ENCODE results near the gene NINL.

The NINL gene

DNA sequence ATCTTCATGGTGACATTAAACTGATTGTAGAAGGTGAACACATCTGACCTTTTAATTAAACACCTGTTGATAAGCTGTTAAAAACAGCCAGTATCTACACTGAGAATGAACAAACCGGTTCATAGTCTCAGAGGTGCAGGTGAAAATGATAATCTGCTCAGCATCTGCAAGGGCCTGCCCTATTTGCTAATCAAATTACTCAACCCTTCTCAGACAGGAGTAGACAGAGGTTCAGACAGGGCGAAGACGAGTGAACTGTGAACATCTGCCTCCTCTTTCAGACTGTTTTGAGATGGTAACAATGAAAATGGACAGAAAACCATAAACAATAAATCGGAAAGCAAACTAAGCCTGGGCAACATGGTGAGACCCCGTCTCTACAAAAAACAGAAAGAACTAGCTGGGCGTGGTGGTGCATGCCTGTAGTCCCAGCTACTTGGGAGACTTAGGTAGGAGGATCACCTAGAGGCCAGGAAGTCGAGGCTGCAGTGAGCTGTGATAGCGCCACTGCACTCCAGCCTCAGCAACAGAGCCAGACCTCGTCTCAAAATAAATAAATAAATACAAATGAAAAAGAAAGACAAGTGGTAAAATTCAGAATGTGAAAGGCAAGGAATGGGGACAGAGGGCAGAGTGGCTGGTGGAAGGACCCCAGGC, 55.9 kb downstream of the NINL start:
- in situ Hi-C loops (cut with HindIII; ENCODE audit: low pct_unique_long_range_greater_than_20kb, low sequenced_read_pairs), result no loop called here
- no peak for TF ChIP-seq JUND (IDR thresholded peaks at IDR 0.05; ENCODE audit: low read depth)
- DNase-seq (ENCODE audit: low read depth in 1 of 2, low spot score in 1 of 2), result no peak

DNA sequence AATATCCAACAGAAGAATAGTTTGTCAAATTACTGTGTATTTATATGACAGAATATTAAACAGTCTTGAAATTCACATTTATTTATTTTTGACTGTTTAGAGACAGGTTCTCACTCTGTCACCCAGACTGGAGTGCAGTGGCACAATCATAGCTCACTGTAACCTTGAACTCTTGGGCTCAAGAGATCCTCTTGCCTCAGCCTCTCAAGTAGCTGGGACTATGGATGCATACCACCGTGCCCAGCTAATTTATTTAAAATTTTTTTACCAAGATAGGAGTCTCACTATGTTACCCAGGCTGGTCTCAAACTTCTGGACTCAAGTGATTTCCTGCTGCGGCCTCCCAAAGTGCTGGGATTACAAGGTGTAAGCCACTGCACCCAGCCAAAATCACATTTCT, 57.4 kb downstream of the NINL start:
- no peak for DNase-seq (ENCODE audit: low read depth in 1 of 2, low spot score in 1 of 2)
- no peak for TF ChIP-seq JUND (IDR thresholded peaks at IDR 0.05; ENCODE audit: low read depth)

DNA sequence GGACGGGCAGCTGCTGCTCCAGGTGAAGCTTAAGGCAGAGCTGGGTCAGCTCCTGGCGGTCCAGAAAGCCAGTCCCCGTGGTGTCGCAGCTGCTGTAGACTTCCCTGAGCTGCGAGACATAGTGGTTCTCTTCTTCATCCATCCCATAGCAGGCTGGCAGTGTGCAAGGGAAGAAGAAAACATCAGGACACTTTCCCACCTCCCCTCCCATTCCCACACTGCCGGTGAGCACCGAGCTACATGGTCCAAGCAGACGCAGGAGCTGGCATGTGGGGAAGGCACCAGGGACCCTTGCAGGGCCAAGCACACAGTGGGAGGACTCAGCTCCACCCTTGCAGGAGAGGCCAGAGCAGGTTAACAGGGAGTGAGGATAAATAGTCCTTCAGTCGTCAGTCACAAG, 58.9 kb downstream of the NINL start:
- no peak for DNase-seq (ENCODE audit: low read depth in 1 of 2, low spot score in 1 of 2)
- TF ChIP-seq JUND (IDR thresholded peaks at IDR 0.05; ENCODE audit: low read depth), result no peak
- in situ Hi-C loops (cut with HindIII; ENCODE audit: low pct_unique_long_range_greater_than_20kb, low sequenced_read_pairs), result no loop called here

More for the DNA sequence above, 57.4 kb downstream of the NINL start:
- in situ Hi-C loops (cut with HindIII; ENCODE audit: low pct_unique_long_range_greater_than_20kb, low sequenced_read_pairs), result no loop called here

- no peak for DNase-seq (ENCODE audit: low read depth in 1 of 2, low spot score in 1 of 2)
- no peak for TF ChIP-seq JUND (IDR thresholded peaks at IDR 0.05; ENCODE audit: low read depth)
- in situ Hi-C loops (cut with HindIII; ENCODE audit: low pct_unique_long_range_greater_than_20kb, low sequenced_read_pairs), result no loop called here
Measured at GRCh38 chr20:25525867-25526266, 59.5 kb downstream of the NINL start.

DNA sequence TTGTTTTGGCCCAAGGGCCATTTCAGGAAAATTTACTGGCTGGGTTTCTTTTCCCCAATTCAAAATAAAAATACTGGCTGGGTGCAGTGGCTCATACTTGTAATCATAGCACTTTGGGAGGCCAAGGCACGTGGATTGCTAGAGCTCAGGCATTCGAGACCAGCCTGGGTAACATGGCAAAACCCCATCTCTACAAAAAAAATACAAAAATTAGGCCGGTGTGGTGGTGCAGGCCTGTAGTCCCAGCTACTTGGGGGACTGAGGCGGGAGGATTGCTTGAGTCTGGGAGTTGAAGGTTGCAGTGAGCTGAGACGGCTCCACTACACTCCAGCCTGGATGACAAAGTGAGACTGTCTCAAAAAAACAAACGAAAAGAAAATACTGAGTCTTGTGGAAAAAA, 60.0 kb downstream of the NINL start:
- no peak for TF ChIP-seq JUND (IDR thresholded peaks at IDR 0.05; ENCODE audit: low read depth)
- in situ Hi-C loops (cut with HindIII; ENCODE audit: low pct_unique_long_range_greater_than_20kb, low sequenced_read_pairs), result no loop called here

DNA sequence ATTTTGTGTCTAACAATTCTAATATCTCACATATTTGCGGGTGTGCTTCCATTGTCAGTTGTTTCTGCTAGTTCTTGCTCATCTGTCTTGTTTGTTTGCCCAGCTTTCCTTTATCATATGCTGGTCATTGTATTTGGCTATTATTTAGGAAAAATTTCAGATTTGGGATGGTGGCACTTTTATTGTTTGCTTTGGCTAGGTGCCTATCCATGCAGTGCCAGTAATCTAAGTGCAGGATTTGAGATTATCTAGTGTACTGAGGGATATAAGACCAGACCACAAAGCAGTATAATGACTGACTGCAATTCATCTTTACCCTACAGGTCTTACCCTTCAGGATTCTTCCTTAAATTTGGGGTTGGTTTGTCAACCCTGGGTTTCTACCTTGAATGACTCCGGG, 63.9 kb downstream of the NINL start:
- TF ChIP-seq JUND (IDR thresholded peaks at IDR 0.05; ENCODE audit: low read depth), result no peak
- DNase-seq (ENCODE audit: low read depth in 1 of 2, low spot score in 1 of 2), result no peak
- in situ Hi-C loops (cut with HindIII; ENCODE audit: low pct_unique_long_range_greater_than_20kb, low sequenced_read_pairs), result no loop called here

More for the DNA sequence above, 60.0 kb downstream of the NINL start:
- no peak for DNase-seq (ENCODE audit: low read depth in 1 of 2, low spot score in 1 of 2)

DNA sequence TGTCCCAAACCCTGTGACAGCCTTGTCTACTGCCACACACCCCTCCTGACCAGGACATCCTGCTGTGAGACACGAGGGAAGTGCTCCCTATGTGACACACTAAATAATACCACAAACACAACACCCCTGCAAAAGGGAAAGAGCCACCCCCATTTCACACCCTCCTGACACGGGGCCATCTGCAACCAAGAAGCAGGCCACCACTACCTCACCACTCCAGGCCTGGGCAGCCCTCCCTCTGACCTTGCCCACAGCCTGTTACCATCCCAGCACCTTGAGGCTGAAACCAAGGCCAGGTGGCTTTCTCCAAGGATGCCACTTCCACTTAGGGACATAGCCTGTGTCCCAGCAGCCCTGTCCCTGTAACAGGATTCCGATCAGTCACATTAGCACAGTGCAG, 68.2 kb downstream of the NINL start:
- no peak for DNase-seq (ENCODE audit: low read depth in 1 of 2, low spot score in 1 of 2)
- in situ Hi-C loops (cut with HindIII; ENCODE audit: low pct_unique_long_range_greater_than_20kb, low sequenced_read_pairs), result no loop called here
- TF ChIP-seq JUND (IDR thresholded peaks at IDR 0.05; ENCODE audit: low read depth), result no peak

GRCh38 chr20:25514747-25515340, 70.5 kb downstream of the NINL start:
- DNase-seq (ENCODE audit: low read depth in 1 of 2, low spot score in 1 of 2), result no peak
- TF ChIP-seq JUND (IDR thresholded peaks at IDR 0.05; ENCODE audit: low read depth), result no peak
- in situ Hi-C loops (cut with HindIII; ENCODE audit: low pct_unique_long_range_greater_than_20kb, low sequenced_read_pairs), result no loop called here

DNA sequence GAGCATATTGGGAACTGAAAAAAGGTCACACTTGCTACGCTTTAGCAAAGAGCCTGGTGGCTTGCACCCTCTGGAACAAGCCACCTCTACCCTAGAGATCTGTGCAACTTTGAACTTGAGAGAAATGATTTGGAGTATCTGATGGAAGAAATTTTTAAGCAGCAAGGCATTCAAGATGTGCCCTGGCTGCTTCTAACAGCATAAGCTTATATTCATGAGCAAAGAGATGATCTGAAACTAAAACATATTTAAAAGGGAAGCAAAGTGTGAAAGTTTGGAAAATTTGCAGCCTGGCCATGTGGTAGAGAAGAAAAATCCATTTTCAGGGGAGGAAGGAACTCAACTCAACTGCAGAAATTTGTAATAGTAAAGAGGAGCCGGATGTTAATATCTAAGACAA, 71.1 kb downstream of the NINL start:
- DNase-seq (ENCODE audit: low read depth in 1 of 2, low spot score in 1 of 2), result no peak
- no peak for TF ChIP-seq JUND (IDR thresholded peaks at IDR 0.05; ENCODE audit: low read depth)
- in situ Hi-C loops (cut with HindIII; ENCODE audit: low pct_unique_long_range_greater_than_20kb, low sequenced_read_pairs), result no loop called here

- TF ChIP-seq JUND (IDR thresholded peaks at IDR 0.05; ENCODE audit: low read depth), result no peak
- DNase-seq (ENCODE audit: low read depth in 1 of 2, low spot score in 1 of 2), result no peak
- in situ Hi-C loops (cut with HindIII; ENCODE audit: low pct_unique_long_range_greater_than_20kb, low sequenced_read_pairs), result no loop called here
Measured at GRCh38 chr20:25512709-25513108, 72.6 kb downstream of the NINL start.

- no peak for TF ChIP-seq JUND (IDR thresholded peaks at IDR 0.05; ENCODE audit: low read depth)
- DNase-seq (ENCODE audit: low read depth in 1 of 2, low spot score in 1 of 2), result no peak
- in situ Hi-C loops (cut with HindIII; ENCODE audit: low pct_unique_long_range_greater_than_20kb, low sequenced_read_pairs), result no loop called here
Measured at GRCh38 chr20:25511183-25511582, 74.1 kb downstream of the NINL start.

DNA sequence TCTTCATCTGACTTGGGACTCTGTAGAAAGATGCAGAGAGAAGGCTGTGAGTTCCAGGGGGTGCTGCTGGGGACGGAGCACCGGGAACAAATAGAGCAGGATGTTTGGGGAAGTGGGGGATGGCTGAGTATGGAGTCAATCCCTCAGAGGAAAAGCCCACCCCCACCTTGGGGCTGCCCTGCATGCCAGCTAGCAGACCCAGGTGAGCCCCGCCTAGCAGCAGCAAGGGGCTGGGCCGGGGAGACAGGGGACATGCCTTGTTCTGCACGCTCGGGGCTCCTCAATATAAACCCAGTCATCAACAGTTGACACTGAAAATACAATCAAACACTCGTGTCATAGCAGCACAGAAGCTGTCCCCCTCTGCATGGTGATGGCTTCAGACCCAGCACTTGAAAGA, 74.6 kb downstream of the NINL start:
- TF ChIP-seq JUND (IDR thresholded peaks at IDR 0.05; ENCODE audit: low read depth), result no peak
- in situ Hi-C loops (cut with HindIII; ENCODE audit: low pct_unique_long_range_greater_than_20kb, low sequenced_read_pairs), result no loop called here
- DNase-seq (ENCODE audit: low read depth in 1 of 2, low spot score in 1 of 2), result no peak

DNA sequence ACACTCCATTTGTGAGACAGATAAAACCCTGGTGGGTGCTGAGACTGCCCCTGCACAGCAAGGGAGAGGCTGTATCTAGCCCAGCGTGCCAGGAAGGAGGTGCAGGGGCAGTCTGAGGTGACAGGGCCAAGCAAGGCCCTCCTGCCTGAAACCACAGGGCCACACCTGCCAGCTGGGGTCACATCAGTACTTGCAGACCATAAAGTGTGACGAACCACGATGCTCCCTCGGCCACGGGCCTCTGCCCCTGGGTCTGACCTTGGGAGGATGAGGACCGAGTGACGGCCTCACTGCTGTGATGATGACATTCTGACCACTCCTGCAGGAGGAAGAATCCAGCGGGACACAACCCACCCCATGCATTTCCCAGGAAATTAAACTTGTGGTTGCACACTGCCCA, 75.1 kb downstream of the NINL start:
- DNase-seq (ENCODE audit: low read depth in 1 of 2, low spot score in 1 of 2), result no peak
- in situ Hi-C loops (cut with HindIII; ENCODE audit: low pct_unique_long_range_greater_than_20kb, low sequenced_read_pairs), result no loop called here
- TF ChIP-seq JUND (IDR thresholded peaks at IDR 0.05; ENCODE audit: low read depth), result no peak

- in situ Hi-C loops (cut with HindIII; ENCODE audit: low pct_unique_long_range_greater_than_20kb, low sequenced_read_pairs), result no loop called here
- no peak for TF ChIP-seq JUND (IDR thresholded peaks at IDR 0.05; ENCODE audit: low read depth)
- DNase-seq (ENCODE audit: low read depth in 1 of 2, low spot score in 1 of 2), result no peak
Measured at GRCh38 chr20:25509084-25509483, 76.2 kb downstream of the NINL start.
